NCI-H2196 (cell line): ENCODE measurements around the gene ZNF609.

Experiments used
- DNase-seq: peaks from one replicate; lab custom pipeline; 2025; ENCODE audit not compliant: unreplicated experiment; lab: John Stamatoyannopoulos, UW

Gene ZNF609

GRCh38 chr15:64717130-64717529 lies 256.8 kb downstream of the ZNF609 start:
- no peak for DNase-seq

DNA sequence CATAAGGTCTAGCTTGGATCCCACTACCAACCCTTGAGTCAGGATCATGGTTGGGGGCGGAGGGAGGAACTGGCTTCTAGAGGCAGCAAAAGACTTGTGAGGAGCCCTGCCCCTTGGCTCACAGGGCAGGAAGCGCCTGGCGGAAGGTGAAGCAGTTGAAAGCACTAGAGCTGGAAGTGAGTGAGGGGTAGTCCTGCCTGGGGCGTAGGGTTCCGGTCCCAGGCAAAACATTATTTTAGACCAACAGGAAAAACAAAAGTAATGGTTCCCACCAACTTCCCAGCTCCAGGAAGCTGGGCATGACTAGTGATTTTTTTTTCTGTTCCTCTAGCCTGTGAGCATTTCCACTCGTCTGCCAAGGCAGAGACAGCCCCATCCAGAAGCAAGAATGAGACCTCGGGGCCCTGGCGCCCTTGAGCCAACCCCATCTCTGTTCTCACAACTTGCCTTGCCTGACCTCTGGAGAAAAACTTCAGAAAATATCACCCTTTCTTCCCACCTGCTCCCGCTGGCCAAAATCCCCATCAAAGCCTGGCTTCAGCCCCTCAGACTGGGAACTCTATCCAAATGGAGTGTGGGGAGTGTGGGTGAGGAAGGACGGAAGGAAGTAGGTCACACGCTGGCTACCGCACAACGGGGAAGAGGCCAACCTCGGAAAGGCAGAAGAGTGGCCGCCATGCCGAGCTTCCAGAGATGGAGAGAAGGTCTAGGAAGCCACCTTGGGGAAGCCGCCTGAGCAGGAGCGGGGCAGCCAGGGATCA lies 257.5 kb downstream of the ZNF609 start:
- DNase-seq = no peak

DNA sequence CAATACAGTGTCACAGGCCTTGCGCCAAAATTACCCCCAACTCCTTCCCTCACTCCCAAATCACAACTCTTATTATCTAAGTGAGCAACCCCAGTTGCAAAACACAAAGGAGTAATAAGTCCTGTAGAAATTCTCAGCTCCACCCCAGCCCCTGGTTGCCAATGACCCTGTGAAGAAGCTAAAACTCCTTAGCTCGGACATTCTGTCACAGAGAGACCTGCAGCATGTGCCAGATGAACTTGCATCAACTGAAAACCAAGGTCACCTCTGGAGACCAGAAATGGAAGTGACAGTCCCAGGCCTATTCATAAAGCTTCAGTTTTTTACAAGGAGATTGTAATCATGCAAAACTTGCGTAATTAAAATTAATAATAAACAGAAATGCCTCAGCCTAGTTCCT lies 259.8 kb downstream of the ZNF609 start:
- no peak for DNase-seq

DNA sequence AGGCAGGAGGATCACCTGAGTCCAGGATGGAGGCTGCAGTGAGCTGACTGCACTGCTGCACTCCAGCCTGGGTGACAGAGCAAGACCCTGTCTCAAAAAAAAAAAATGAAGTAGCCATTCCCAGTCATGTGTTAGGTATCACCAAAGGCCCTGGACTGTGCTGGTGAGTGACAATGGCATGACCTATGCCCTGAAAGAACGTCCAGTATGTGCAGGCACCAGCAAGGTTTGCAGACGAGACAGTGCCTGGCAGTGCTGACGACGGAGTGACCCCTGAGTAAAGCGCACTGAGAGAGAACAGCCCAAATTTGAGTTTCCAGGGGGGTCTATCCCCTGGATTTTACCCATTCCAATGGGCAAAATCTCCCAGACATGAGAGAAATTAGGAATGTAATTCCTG lies 269.8 kb downstream of the ZNF609 start:
- no peak for DNase-seq

DNA sequence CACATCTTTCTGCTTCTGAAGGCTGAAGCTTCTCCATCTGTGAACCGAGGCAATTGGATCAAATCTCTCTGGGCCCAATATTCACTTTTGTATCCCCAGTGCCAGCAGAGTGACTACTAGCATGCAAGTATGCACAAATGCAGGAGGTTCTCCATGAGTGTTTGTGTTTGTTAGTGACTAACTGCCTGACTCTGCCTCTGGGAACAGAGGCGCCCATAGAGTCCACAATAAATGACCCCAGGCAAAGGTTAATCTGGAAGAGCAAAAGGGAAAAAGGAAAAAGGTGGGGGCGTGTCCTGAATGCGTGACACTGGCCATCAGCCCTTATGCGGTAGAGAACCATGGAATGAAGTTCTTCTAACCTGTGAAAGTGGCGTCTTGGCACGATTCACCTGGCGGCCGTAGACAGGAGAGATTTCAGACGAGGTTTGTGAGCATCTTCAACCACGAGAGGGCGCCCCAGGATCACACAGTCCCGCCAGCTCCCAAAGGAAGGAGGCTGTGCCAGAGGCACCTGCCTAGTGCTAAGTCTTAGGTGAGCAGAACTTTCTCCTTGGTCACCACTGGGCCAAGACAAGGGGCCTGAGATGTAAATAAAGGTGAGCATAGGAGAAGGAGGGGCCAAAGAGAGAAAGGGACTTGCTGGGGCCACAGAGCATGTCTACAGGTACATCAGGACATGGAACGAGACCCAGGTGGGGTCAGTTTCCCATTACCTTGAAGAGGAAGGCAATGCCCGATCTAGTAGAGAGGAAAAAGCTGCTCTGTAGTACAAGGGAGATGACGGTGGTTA lies 270.8 kb downstream of the ZNF609 start:
- peak; percentile 73 for DNase-seq

GRCh38 chr15:64731805-64732151 lies 271.4 kb downstream of the ZNF609 start:
- no peak for DNase-seq

DNA sequence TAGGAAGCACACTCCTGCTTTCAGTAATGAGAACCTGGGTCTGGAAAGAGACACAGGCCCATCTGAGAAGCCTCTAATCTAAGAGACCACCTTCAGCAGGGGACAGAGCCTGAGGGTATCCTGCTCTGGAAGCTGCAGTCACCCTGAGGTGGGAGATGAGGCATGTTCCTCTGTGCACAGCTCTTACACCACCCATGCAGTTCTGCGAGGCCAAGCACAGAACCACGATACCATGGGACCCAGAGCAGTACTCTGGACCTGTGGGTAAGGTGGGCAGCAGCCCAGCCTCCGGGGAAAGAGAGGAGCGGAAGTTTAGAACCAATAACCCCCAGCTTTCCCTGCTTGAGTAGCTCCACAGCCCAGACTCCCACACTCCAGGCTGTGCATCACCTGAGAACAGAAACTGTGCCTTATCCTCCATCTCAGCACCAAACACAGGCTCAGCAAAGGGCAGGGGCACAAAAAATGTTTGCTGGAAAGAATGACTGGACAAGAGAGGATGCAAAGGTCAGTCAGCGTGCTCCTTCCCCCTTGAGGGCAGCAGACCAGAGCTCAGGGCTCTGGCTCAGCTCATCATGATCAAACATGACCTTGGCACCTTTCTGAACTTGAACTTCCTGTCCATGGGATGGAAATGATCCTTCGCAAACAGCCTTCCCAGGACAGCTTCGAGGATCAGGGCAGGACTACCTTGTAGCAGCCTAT lies 271.9 kb downstream of the ZNF609 start:
- DNase-seq = no peak
